GM23248 (cell line): Measurements from ENCODE around the gene S100A12.

Experiments used
- EZH2 ChIP-seq: fragments of 200-600 bp; sonication (generic); IDR thresholded peaks from 2 replicates; pipeline ENCODE4 v1.6.1; 2018; ENCODE audit warnings: antibody characterized with exemption, mild to moderate bottlenecking; ENCODE audit not compliant: insufficient read depth, poor library complexity, severe bottlenecking
- EZH2phosphoT487 ChIP-seq: fragments of 200-600 bp; sonication (generic); IDR thresholded peaks from 2 replicates; pipeline ENCODE4 v1.6.1; 2018; ENCODE audit warnings: antibody characterized with exemption, moderate library complexity, mild to moderate bottlenecking, low read depth; ENCODE audit not compliant: insufficient read depth

DNA sequence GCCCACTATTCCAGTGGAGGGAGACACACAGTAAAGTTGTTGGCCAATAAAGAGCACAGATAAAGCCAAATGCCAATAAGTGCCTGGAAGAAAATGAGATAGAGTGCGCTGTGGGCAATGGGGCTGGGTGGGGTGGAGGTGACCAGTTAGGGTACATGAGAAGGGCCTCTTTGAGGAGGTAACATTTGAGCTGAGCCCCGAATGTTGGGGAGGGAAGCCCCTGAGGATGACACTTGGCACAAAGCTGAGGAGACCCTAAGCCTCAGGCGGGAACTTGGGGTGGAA lies 16.8 kb downstream of the S100A12 start:
- TF ChIP-seq EZH2 (no peak), EZH2phosphoT487 (no peak)
